Gastrocnemius medialis (tissue), 4 donors: ENCODE measurements around the gene PHF21B.

Experiments
- CTCF ChIP-seq, 5 experiments: fragments of 450-650 bp in 3 of 5; fragments of 200-600 bp in 2 of 5; sonication (generic) in 2 of 5; IDR thresholded peaks in 4 of 5; conservative IDR thresholded peaks in 1 of 5; 1 replicate in 4 of 5; 2 replicates in 1 of 5; pipeline ENCODE4 v1.5.1; 2016 to 2019; ENCODE audit warnings: antibody characterized with exemption in 5 of 5, mild to moderate bottlenecking in 3 of 5, moderate library complexity in 3 of 5
- POLR2A ChIP-seq, 2 donors: fragments of 450-650 bp; IDR thresholded peaks; one replicate each; pipeline ENCODE4 v1.6.1; 2017; ENCODE audit warnings: antibody characterized with exemption in 2 of 2, mild to moderate bottlenecking in 2 of 2, moderate library complexity in 2 of 2

GRCh38 chr22:44895296-44896055 lies 114.3 kb downstream of the PHF21B start:
- TF ChIP-seq CTCF (IDR thresholded peaks at IDR 0.05 in 4 of 5, conservative IDR thresholded peaks at IDR 0.05 in 1 of 5) (no peak), POLR2A (IDR thresholded peaks at IDR 0.05) (no peak)
